Measurements from ENCODE around the gene FGFBP3. TPM values are rescaled to one million over a fixed set of nuclear protein-coding genes. Genes with fewer than 3 reads are reported as not detected.
A peak's percentile ranks its signal among the peaks of the same experiment; 100 is the strongest.
"Not testable (repeated sequence)": the region's sequence is repeated elsewhere in the genome, so short reads cannot be mapped to it uniquely, and the experiment has no call there.

The FGFBP3 gene
- total RNA-seq, 4 donors from 2014 or later = 0.75 to 7.8 (median 1.0) TPM

DNA sequence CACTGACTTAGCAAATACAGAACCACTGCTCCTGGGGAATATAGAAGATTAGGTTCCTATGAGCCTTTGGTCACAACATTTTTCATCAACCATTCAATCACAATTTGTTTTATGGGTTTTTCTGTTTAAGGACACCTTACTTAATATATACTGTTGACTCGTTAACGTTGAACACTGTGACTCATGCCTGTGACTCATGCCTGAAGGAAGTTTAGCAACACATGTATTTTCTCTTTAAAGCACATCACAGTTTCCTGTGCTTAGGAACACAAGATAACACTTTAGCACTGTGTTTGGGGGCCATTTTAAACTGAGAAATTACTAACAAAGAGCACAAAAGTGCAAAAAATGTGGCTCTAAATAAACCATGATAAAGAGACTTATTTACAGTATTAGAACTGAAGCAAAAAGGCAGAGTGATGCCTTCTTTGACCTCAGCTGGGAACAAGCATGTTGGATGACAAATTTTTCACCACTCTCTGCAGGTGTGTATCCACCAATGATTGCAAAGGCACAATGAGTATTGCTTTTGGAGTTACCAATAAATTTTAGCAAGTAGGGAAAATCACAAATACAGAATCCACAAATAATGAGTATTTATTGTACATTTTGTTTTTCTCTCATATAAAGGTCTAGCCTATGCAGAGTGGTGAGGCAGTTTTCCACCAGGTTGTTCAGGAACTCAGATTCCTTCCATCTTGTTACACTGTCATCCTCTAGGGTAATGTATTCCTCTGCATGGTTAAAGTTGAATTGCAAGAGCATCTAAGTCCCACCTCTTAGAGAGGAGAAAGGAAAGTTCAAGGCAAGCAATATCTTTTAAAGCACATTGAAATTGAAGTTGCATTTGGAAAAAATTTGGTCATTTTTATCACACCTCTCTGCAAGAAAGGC is 7.3 kb downstream of the FGFBP3 start:
- intact Hi-C loops (cut with DNase I; ENCODE audit: low total_unique reads) (no loop called here), in situ Hi-C loops (cut with MboI; ENCODE audit: low pct_ligation_motif_present in 1 of 4, low pct_unique_long_range_greater_than_20kb in 1 of 4, low sequenced_read_pairs in 3 of 4) (loop anchor here (25.0 kb wide), 2 partner anchors 115 to 515 kb away; partner anchors contain the start of gene TNKS2 (in 1 of the 4))
- Histone ChIP-seq H3K36me3 (no peaks in the 10 kb centered on the region), H3K27ac (no peak overlapping the region), H3K9me3 (no peaks in the 10 kb centered on the region), H3K4me3 (no peak overlapping the region), H3K27me3 (no peaks in the 10 kb centered on the region), H3K4me1 (no peaks in the 10 kb centered on the region)
- WGBS, 2 donors (ENCODE audit: low coverage in 1 of 2) = 0 to 5% methylated on average over 2 of the region's 2 CpGs
- TF ChIP-seq, protein P1, sequence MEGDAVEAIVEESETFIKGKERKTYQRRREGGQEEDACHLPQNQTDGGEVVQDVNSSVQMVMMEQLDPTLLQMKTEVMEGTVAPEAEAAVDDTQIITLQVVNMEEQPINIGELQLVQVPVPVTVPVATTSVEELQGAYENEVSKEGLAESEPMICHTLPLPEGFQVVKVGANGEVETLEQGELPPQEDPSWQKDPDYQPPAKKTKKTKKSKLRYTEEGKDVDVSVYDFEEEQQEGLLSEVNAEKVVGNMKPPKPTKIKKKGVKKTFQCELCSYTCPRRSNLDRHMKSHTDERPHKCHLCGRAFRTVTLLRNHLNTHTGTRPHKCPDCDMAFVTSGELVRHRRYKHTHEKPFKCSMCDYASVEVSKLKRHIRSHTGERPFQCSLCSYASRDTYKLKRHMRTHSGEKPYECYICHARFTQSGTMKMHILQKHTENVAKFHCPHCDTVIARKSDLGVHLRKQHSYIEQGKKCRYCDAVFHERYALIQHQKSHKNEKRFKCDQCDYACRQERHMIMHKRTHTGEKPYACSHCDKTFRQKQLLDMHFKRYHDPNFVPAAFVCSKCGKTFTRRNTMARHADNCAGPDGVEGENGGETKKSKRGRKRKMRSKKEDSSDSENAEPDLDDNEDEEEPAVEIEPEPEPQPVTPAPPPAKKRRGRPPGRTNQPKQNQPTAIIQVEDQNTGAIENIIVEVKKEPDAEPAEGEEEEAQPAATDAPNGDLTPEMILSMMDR (IDR thresholded peaks at IDR 0.05) = no peak
- TF ChIP-seq POLR2AphosphoS5 (IDR thresholded peaks at IDR 0.05) = peak in 1 of 3 donors; percentile 7
- DNase-seq = no peak

DNA sequence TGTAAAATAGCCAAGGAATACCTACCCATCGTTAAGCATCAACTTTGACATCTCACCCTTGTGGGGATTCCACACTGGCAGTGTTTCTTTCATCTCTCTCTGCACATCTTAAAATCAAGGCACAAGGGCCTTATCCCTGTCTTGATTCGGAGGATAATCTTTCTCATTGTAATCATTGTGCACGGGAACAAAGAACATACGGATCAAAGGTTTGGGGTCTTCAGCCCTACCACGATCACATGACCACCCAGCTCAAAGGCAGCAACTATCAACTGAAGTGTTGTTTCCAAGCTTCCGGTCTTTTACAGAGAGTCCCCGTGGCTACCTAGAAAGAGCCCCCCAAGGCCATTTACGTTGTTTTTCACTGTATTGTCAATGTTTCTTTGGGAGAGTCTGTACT is 11.9 kb downstream of the FGFBP3 start:
- H3K36me3 ChIP-seq = no peaks in the 10 kb centered on the region
- no peak for DNase-seq
- intact Hi-C loops (cut with DNase I; ENCODE audit: low total_unique reads) (no loop called here), in situ Hi-C loops (cut with MboI; ENCODE audit: low pct_ligation_motif_present in 1 of 4, low pct_unique_long_range_greater_than_20kb in 1 of 4, low sequenced_read_pairs in 3 of 4) (no loop called here)
- no peaks in the 10 kb centered on the region for H3K9me3 ChIP-seq
- no peaks in the 10 kb centered on the region for H3K4me1 ChIP-seq
- no peak overlapping the region for H3K27ac ChIP-seq
- no peak overlapping the region for H3K4me3 ChIP-seq
- TF ChIP-seq POLR2AphosphoS5 (IDR thresholded peaks at IDR 0.05) (no peak), EP300 (IDR thresholded peaks at IDR 0.05; ENCODE audit: low read depth) (no peak), POLR2A (IDR thresholded peaks at IDR 0.05) (no peak)
- TF ChIP-seq, protein P1 (IDR thresholded peaks at IDR 0.05) = no peak
- no peaks in the 10 kb centered on the region for H3K27me3 ChIP-seq
- 74% methylated on average over 7 to 8 of the region's 8 CpGs for WGBS, 2 donors (ENCODE audit: low coverage in 1 of 2)

DNA sequence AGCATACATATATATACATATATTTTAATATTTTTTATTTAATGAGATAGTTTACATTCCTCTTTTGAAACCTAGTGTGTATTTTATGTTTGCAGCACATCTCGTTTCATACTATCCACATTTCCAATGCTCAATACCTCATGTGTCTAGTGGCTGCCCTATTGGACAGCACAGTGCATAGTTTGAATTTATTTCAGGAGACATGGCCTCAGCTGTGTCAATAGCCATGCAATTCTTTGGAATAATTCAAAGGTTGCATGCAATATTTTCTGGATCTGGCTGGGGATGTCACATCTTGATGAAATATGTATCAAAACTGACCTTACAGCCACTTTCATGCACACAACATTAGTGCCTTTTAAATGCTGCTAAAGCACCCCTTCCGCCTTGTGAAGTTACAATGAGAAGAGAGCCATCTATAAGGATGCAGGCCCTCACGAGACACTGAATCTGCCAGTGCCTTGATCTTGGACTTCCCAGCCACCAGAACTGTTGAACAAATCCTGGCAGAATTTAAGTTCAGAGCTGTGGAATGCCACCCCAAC is 13.0 kb downstream of the FGFBP3 start:
- intact Hi-C loops (cut with DNase I; ENCODE audit: low total_unique reads) = no loop called here
- in situ Hi-C loops (cut with MboI; ENCODE audit: low pct_ligation_motif_present in 1 of 4, low pct_unique_long_range_greater_than_20kb in 1 of 4, low sequenced_read_pairs in 3 of 4) = no loop called here
- Histone ChIP-seq H3K27ac (no peak overlapping the region), H3K36me3 (no peaks in the 10 kb centered on the region), H3K4me1 (no peaks in the 10 kb centered on the region), H3K9me3 (no peaks in the 10 kb centered on the region), H3K4me3 (no peak overlapping the region), H3K27me3 (no peaks in the 10 kb centered on the region)
- no peak for TF ChIP-seq EP300 (IDR thresholded peaks at IDR 0.05; ENCODE audit: low read depth)
- TF ChIP-seq POLR2A (IDR thresholded peaks at IDR 0.05) = no peak
- TF ChIP-seq, protein P1 (IDR thresholded peaks at IDR 0.05) = no peak
- no peak for TF ChIP-seq POLR2AphosphoS5 (IDR thresholded peaks at IDR 0.05)
- 72 to 91% methylated on average over 2 to 3 of the region's 3 CpGs for WGBS, 2 donors (ENCODE audit: low coverage in 1 of 2)
- DNase-seq = no peak

DNA sequence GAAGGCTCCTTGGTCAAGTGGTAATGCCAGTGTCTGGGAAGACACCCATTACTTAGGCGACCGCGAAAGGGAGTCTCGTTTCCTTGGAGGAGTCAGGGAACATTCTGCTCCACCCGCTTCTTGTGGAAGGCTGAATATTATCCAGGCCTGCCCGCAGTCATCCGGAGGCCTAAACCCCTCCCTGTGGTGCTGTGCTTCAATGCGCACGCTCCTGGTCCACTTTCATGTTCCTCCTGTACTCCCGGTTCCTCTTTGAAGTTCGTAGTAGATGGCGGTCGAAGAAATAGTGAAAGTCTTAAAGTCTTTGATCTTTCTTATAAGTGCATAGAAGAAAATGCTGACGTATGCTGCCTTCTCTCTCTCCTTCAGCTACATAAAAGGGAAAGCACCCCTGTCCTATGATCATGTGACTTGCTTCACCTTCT is 15.0 kb downstream of the FGFBP3 start:
- H3K27me3 ChIP-seq; DNase-seq; in situ Hi-C loops (cut with MboI; ENCODE audit: low pct_ligation_motif_present in 1 of 4, low pct_unique_long_range_greater_than_20kb in 1 of 4, low sequenced_read_pairs in 3 of 4); H3K4me1 ChIP-seq; H3K4me3 ChIP-seq; H3K27ac ChIP-seq; H3K9me3 ChIP-seq; intact Hi-C loops (cut with DNase I; ENCODE audit: low total_unique reads); H3K36me3 ChIP-seq: not testable (repeated sequence)
- 73 to 77% methylated on average over 3 to 14 of the region's 14 CpGs for WGBS, 2 donors (ENCODE audit: low coverage in 1 of 2)
